ENCODE results near the gene GTF3C1.

- TF ChIP-seq CTCF (IDR thresholded peaks at IDR 0.05) (no peak), POLR2A (IDR thresholded peaks at IDR 0.05) (no peak)
Observed at GRCh38 chr16:27588057-27588456, 38.3 kb upstream of the GTF3C1 start.
